Posterior vena cava (tissue), 2 donors: ENCODE data around the gene R3HDM1. TPM values are rescaled to one million over a fixed set of nuclear protein-coding genes. Genes with fewer than 3 reads are reported as not detected.
"Not testable (repeated sequence)": the region's sequence is repeated elsewhere in the genome, so short reads cannot be mapped to it uniquely, and the experiment has no call there.

Source experiments
- DNase-seq: peaks from one replicate; pipeline ENCODE4 v3.0.0-alpha.2; 2020; ENCODE audit warnings: low spot score
- intact Hi-C, 2 donors: fragments of 100-400 bp; cut with DNase I; formaldehyde crosslinking; loops; one replicate each; pipeline versions ENCODE4 v1.14.1 to v1.14.2; 2022 to 2023
- total RNA-seq, 2 donors: library from RNA; stranded (reverse); fragmentation: NEBNext Ultra II Directional; extraction: Animal tissue kit (Norgen Biotek cat#: 25700); gene quantifications; one replicate each; pipeline ENCODE4 v1.2.1, GENCODE V29; 2021
- donor health status: DM: yes; HTN: yes; CAD: no.
- donor health status: DM: yes; HTN: yes; CAD: no.

The R3HDM1 gene
- total RNA-seq, 2 donors from 2014 or later: 20.2 to 23.9 TPM

DNA sequence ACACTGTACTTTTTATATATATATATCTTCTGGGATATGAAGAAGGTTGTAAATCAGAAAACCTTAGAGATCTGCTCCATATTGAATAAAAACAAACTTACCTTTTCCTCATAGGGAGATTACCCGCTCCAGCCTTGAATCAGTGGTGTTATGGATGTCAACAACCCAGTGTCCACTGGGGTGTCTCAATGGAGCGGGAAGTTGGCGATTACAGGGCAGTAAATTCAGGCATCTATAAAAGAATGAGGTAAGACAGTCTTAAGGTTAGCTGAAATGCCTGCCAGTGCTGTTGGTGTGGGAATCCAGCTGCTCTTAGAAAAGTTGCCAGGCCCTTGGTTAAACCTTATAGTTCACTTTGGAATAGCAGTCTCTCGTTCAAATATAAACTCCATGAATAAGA lies 102.3 kb downstream of the R3HDM1 start:
- intact Hi-C loops: no loop called here
- no peak for DNase-seq

DNA sequence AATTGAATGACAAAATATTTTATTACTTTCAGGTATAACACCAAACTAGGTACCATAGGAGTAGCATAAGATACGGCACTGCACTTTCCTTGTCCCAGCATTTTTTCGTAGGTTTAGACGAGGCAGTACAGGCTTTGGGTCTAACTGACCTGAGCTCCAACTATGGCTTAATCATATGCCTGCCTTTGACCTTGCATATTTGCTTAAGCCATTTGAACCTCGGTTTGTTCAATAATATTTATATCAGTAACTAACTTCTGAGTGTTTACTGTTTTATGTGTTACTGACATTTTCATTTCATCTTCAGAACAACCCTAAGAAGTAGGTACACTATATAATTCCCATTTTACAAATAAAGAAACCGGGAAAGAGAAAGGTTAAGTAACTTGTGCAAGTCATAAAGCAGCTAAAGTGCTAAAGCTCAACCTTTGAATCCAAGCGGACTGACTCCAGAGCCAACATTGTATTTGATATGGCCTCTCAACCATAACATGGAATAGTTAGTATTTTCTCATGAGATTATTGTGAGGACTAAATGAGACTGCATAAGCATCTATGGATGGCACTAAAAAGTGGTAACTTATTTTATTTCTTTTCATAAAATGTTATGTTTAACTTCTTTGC lies 104.0 kb downstream of the R3HDM1 start:
- DNase-seq: no peak
- intact Hi-C loops: no loop called here

DNA sequence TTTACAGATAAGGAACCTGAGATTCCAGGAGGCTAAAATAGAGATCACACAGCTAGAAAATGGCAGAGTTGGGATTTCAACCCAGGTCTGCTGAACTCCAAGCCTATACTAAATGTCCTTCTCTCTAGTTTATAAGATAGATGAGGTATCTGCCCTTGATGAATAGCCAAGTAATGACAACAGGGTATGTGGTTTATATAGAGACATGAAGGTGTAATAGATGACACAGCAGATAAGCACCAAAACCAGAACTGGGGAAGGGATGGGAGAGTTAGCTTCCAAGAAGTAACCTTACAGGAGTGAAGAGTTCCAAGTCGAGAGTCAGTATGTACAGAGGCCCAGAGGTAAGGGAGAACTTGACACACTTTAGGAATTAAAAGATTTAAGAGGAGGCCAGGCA lies 105.7 kb downstream of the R3HDM1 start:
- no peak for DNase-seq
- intact Hi-C loops: no loop called here

DNA sequence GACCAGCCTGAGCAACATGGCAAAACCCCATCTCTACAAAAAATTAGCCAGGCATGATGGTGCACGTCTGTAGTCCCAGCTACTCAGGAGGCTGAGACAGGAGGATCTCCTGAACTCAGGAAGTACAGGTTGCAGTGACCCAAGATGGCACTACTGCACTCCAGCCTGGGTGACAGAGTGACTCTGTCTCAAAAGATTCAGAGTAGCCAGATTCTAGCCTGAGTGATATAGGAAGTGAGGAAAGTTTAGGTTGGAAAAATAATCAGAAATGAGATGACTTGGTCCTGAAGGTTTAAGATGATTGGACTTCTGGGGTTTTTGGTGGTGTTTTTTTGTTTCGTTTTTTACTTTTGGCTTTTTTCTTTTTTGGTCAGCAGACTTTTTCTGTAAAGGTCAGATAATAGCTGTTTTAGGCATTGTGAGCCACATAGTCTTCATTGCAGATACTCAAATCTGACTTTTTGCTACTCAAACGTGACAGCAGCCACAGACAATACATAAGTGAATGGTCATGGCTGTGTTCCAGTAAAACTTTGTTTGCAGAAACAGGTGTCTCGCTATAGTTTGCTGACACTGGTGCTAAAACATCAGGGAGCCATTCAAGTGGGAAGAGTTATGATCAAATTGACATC lies 106.3 kb downstream of the R3HDM1 start:
- DNase-seq: no peak
- intact Hi-C loops: no loop called here

DNA sequence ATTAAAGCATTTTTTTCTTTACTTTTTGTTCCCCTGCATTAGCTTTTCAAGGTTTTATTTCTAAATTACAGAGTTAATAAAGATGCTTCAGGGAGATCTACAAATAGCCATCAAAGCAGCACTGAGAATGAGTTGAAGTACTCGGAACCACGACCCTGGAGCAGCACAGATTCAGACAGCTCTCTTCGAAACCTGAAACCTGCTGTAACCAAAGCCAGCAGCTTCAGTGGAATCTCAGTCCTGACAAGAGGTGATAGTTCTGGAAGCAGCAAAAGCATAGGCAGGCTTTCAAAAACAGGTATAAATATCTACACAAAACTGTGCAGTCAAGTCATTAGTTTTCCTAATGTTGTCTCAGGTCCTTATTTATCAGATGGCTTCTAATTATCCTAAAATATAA lies 107.5 kb downstream of the R3HDM1 start:
- intact Hi-C loops: no loop called here
- DNase-seq: no peak

DNA sequence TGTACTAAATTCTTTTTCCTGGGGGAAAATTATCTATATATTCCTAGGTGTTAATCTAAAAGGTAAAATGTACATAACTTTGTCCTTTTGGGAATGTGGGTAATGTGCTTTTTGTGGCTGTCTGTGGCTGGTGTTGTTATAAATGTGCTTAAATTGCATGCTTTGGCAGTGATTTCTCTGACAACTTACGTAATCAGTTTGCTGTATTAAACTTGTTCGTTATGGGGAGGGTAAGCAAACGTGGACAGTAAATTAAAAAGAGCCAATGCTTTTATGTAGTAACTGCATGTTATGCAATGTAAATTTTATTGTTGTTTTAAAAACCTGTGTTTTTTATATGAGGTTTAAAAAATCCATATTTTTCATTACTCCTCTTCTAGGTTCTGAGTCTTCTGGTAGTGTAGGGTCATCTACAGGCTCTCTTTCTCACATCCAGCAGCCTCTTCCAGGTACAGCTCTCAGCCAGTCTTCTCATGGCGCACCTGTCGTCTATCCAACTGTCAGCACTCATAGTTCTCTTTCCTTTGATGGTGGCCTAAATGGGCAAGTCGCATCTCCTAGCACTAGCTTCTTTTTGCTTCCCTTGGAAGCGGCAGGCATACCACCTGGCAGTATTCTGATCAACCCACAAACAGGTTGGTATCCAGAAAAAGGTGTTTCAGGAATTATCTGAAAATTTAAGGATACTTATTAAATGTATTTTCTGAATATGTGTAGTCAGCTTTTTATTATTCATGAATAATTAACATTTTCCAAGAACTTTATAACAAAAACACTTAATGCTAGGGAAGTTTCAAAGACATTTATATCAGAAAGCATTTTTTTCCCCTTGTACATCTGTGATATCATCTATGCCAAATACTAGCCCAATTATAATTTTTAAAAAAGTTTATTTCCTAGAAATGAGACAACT lies 110.1 kb downstream of the R3HDM1 start:
- no peak for DNase-seq
- intact Hi-C loops: no loop called here

DNA sequence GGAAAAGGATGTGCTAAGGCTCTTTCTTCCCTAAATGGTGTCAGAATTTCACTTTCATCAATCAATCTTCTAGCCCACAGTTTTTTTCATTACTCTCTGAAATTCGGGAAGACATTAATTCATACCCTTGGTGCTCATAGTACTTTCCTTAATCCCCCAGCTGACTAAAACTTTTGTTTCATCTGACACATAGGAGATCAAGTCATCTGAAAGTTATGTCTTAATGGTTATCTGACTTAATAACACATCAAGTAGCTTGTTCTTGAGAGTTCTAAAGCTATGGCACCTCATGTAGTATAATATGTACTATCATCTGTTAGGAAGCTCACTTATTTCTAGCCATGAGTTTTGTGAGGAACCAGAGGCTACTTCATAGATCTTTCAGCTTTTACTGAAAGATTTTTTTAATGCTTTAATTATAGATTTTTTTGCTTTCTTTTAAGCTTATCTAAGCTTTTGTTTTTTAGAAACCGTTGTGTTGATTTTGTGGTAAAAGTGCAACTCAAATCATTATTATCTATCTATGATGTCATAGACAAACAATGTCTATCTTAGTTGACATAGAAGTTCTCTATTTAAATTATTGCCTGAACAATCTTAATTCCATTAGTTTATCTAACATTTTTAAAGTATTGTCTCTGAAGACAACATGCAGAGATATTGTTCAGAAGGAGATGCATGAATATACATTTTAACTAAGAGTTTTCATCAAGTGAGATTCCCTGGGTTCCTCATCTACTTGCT lies 116.7 kb downstream of the R3HDM1 start:
- intact Hi-C loops: no loop called here
- DNase-seq: no peak

DNA sequence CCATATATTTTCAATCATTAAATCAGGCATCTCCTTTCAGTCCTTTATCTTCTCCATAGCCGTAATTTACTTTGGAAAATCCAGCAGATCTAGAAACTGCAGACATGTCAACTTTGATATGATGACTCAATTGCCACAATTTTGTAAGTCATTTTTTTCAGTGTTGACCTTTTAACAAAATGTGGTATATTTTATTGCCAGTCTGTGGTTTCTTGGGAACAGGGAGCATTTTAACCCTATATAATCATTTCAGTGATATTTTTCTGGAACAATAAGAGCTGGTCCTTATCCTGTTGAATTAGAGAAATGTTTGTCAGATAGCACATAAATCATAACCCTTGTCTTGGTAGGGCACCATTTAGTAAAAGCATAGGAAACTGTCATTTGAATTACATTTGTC lies 119.4 kb downstream of the R3HDM1 start:
- intact Hi-C loops: no loop called here
- DNase-seq: no peak

DNA sequence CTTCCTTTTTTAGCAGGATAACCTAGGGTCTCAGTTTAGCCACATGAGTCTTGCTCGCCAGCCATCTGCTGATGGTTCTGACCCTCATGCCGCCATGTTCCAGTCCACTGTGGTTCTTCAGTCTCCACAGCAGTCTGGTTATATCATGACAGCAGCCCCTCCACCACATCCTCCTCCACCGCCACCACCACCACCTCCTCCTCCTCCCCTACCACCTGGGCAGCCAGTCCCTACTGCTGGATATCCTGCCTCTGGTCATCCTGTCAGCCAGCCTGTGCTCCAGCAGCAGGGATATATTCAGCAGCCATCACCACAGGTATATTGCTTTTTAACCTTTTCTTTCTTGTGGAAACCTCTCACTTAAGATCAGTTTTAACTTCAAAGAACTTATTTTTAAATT lies 120.4 kb downstream of the R3HDM1 start:
- intact Hi-C loops: no loop called here
- no peak for DNase-seq

DNA sequence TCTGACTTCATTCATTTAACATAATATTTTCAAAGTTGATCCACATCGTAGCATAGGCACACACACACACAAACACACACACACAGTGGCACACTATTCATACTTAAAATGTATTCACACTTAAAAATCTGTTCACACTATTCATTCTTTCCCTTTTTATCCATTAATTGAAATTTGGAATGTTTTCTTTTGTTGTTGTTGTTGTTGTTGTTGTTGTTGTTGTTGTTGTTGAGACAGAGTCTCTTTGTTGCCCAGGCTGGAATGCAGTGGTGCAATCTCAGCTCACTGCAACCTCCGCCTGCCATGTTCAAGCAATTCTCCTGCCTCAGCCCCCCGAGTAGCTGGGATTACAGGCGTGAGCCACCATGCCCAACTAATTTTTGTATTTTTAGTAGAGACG lies 123.0 kb downstream of the R3HDM1 start:
- intact Hi-C loops, DNase-seq: not testable (repeated sequence)

DNA sequence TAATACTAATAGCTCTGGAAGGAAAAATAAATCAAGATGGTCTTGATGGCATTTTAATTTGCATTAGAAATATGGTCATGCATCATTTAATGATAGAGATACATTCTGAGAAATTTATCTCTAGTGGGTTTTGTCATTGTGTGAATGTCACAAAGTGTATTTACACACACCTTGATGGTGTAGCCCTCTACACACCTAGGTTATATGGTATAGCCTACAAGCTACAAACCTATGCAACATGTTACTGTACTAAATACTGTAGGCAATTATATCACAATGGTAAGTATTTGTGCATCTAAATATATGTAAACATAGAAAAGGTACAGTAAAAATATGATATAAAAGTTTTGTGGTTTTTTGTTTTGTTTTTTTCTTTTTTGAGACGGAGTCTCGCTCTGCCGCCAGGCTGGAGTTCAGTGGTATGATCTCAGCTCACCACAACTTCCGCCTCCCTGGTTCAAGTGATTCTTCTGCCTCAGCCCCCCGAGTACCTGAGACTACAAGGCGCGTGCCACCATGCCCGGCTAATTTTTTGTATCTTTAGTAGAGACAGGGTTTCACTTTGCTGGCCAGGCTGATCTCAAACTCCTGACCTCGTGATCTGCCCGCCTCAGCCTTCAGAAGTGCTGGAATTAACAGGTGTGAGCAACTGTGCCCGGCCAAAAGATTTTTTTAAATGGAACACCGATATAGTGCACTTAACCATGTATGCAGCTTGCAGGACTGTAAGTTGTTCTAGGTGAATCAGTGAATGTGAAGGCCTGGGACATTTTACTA lies 126.7 kb downstream of the R3HDM1 start:
- DNase-seq: no peak
- intact Hi-C loops: no loop called here

DNA sequence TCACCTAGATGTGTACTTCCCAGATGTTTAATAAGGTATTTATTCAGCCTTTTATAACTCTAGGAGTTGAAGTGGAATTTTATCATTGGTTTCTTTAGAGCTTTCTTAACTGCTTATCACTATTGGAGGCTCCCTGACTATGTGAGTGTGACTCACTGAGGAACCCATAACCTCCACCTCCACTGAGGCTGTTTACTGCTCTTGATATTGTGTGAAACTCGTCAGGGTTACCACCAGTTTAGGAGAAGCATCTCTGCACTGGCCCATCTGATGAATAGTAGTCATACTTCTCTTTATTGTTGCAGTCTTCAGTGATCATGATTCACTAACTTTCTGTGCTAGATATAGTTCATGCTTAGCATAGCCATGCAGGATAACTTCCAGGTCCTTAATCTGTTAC lies 130.8 kb downstream of the R3HDM1 start:
- DNase-seq: no peak
- intact Hi-C loops: no loop called here

DNA sequence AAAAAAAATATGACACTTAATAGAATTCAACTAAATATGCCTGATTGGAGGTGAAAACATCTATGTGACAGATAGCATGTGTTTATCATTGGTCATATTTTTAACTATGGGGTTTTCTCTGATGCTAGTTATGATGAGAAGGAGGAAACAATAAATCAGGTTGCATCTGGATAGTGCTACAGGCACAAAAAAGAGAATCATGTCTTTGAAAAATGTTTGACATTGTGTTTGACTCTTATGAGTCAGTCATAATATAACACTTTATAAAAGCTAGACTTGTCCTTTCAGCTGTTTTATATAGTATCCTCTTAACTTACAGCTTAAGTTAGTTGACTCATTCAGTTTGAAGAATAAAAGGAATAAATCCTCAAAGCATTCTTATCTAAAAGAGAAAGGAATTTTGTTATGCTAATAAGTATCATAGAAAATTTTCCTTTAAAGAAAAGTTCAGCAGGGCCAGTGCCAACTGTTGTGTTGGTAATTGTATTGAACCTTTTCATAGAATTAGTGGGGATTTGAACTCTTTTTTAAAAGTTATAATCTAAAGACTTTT lies 131.9 kb downstream of the R3HDM1 start:
- intact Hi-C loops: no loop called here
- no peak for DNase-seq

DNA sequence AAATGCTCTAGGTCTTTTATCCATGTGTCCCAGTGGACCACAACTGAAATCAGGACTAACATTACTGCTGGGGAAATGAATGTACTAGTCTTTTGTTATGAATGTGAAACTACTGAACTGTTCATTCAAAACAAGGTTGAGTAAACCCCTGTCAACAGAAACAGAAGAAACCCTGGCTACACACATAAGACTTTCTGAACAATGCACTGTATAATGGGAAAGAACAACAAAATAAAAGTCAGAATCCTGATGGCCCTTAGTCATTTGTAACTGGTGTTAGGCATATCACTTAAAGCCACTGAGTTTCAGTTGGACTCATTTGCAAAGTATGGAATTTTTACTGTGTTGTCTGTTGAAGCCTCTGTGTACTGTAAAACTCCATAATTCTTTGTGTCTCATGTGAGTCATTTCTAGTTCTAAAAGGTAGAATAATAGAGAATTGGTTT lies 133.4 kb downstream of the R3HDM1 start:
- intact Hi-C loops: no loop called here
- DNase-seq: no peak

DNA sequence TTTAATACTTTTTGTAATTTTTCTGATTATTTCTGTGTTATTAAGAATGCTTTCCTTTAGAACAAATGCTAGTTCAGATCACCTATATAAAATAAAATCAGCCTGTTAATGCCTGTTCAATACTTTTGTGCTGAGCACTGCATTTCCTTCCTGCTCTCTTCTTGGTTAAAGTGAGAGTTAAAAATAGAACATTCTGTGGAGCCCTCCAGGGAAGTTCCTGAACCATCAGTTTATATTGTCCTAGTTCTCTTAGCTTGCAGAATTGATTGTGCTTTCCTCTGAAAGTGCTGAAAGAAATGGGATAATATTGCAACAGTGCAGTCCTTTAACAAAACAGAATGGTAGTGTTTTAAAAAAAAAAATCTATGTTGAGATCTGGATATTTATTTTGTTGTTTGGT lies 135.8 kb downstream of the R3HDM1 start:
- intact Hi-C loops: no loop called here
- DNase-seq: no peak

DNA sequence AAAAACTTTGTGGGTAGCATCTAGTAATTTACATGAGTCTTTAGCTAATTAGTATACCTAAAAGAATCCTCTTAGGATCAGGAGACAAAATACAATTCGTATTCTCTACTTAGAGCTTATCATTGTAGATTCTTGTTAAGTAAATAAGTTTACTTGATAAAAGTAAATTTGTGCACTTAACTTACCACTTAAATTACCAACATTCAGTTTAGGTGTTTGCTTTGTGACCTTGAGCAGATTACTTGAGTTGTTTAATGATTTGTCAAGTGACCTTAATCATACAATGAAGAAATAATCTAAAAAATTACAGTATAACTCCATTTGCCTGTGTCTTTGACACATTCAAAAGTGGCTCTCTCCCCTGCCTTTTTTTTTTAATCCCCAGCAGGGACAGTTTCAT lies 143.2 kb downstream of the R3HDM1 start:
- DNase-seq: no peak
- intact Hi-C loops: no loop called here

DNA sequence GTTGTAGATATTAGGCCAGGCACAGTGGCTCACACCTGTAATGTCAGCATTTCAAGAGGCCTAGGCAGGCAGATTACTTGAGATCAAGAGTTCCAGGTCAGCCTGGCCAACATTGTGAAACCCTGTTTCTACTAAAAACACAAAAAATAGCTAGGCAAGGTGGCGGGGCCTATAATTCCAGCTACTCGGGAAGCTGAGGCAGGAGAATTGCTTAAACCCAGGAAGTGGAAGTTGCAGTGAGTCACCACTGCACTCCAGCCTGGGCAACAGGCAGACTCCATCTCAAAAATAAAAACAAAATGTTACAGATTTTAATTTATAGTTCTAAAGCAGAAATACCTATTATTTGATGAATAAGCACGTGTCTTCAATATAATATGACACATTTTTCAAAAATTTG lies 144.7 kb downstream of the R3HDM1 start:
- no peak for DNase-seq
- intact Hi-C loops: no loop called here

DNA sequence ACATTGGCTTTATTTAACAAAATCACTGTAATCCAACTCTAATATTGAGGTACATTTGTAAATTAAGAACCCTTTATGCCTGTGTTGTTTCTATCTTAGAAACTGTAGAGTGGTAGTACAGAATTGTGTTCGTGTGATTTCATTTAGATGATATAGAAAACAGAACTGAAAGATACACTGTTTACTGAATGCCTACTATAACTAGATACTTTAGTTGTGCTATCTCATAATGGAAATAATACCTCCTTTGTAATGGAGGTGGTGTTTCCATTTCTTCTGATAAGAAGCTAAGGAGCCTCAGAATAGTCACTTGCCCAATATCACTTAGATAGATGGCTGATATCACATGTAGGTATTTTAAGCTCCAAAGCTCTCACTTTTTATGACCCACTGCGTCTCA lies 147.8 kb downstream of the R3HDM1 start:
- intact Hi-C loops: no loop called here
- no peak for DNase-seq

DNA sequence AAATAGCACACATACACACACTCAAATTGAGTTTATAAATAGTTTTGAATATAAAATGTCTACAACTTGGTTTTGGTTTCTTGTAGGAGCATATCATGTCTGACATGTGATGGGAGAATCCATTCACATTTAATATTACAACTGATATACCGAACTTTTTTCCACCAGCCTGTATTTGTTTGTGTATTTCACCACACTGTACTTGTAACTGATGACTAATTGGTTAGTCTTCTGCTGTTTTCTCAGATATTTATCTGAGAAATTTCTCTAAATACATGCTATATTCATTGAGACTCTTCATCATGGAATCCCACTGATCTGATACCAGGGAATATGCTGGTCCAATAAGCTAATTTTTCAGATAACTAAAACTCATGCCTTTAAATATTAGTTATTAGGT lies 154.1 kb downstream of the R3HDM1 start:
- DNase-seq: no peak

More for the DNA sequence above, 154.1 kb downstream of the R3HDM1 start:
- intact Hi-C loops: no loop called here
